Activated CD4-positive, alpha-beta memory T cell treated with anti-CD3 and anti-CD28 coated beads, Interleukin-2, amount 10 ng/mL, durations not matched to agents 7 days and 5 days (primary cell): ENCODE measurements around the gene ESRRA. TPM values are rescaled to one million over a fixed set of nuclear protein-coding genes. Genes with fewer than 3 reads are reported as not detected.
A peak's percentile ranks its signal among the peaks of the same experiment; 100 is the strongest.

Experiments used
- CTCF ChIA-PET: fragments of 350-600 bp; sonication (Branson Sonifier 250); formaldehyde crosslinking; loops from one replicate; lab custom pipeline; 2021; ENCODE audit warnings: antibody characterized with exemption, inconsistent platforms; lab: Charles Lee
- POLR2A ChIA-PET: fragments of 350-600 bp; sonication (Branson Sonifier 250); formaldehyde crosslinking; loops from one replicate; lab custom pipeline; 2021; ENCODE audit warnings: antibody characterized with exemption; lab: Charles Lee
- DNase-seq: peaks from one replicate; pipeline ENCODE4 v3.0.0-alpha.2; 2020
- H3K27ac Mint-ChIP-seq: one replicate; pipeline ENCODE4 v1.8.0; 2021; ENCODE audit warnings: mild to moderate bottlenecking, mixed read lengths
- H3K27me3 Mint-ChIP-seq: one replicate; pipeline ENCODE4 v1.8.0; 2021; ENCODE audit warnings: mixed read lengths
- H3K36me3 Mint-ChIP-seq: one replicate; pipeline ENCODE4 v1.8.0; 2021; ENCODE audit warnings: low read depth, mixed read lengths
- H3K4me1 Mint-ChIP-seq: one replicate; pipeline ENCODE4 v1.8.0; 2021; ENCODE audit warnings: mixed read lengths
- H3K4me3 Mint-ChIP-seq: one replicate; pipeline ENCODE4 v1.8.0; 2021; ENCODE audit warnings: mild to moderate bottlenecking, mixed read lengths
- H3K9me3 Mint-ChIP-seq: one replicate; pipeline ENCODE4 v1.8.0; 2021; ENCODE audit warnings: mixed read lengths
- total RNA-seq, 2 experiments: library from RNA; stranded (reverse); gene quantifications; one replicate each; pipeline ENCODE4 v1.2.3, GENCODE V29; 2021

Gene ESRRA
- total RNA-seq, 2 experiments from 2014 or later: 38.5 to 42.2 TPM

DNA sequence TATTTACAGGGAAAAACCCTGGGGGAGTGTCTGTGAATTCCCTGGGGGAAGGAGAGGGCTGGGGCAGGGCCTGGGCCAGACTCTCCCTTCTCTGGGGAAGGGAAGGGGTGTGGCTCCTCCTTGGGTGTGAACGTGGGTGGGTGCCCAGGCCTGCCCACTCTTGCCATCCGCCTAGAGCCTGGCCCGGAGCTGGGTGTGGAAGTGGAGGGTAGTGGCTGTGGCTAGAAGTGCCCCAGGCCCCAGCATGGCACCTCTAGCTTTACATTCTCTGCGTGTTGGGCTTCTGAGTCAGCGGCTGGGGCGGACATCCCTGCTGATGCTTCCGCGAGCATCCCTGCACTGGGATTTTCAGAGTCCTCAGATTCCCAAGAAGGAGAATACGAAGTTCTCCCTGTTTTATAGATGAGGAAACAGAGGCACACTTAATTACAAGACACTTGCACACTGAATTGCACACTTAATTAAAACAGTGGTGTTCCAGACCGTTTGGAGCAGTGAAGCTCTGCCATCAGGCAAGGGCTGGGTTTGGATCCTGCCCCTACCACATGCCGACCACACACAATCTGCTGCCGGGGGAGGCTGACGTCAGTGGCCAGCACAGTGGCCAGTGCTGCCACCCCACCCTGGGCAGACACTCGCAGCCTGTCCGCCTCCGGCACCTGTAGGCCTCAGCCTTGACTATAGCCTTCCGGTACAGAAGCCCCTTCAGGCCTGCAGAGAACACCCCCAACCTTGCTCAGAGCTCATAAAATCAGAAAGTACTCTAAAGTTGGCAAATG lies 28.5 kb upstream of the ESRRA start:
- no peaks in the 10 kb centered on the region for H3K9me3 Mint-ChIP-seq
- H3K4me3 Mint-ChIP-seq: no peak overlapping the region
- peaks cover 19% of the 10 kb centered on the region for H3K4me1 Mint-ChIP-seq
- H3K27ac Mint-ChIP-seq: no peak overlapping the region
- ChIA-PET CTCF (interaction anchor here (0.8 to 1.0 kb wide), 3 partner anchors 8 to 28 kb away, joined by 3 to 4 read pairs (median 3); no protein-coding TSS in a partner anchor), POLR2A (interaction anchor here (1.4 to 2.3 kb wide), 2 partner anchors 8 to 13 kb away, joined by 6 to 8 read pairs; partner anchors contain the start of genes BAD and GPR137)
- DNase-seq: no peak
- no peaks in the 10 kb centered on the region for H3K27me3 Mint-ChIP-seq
- peaks cover 20% of the 10 kb centered on the region for H3K36me3 Mint-ChIP-seq

DNA sequence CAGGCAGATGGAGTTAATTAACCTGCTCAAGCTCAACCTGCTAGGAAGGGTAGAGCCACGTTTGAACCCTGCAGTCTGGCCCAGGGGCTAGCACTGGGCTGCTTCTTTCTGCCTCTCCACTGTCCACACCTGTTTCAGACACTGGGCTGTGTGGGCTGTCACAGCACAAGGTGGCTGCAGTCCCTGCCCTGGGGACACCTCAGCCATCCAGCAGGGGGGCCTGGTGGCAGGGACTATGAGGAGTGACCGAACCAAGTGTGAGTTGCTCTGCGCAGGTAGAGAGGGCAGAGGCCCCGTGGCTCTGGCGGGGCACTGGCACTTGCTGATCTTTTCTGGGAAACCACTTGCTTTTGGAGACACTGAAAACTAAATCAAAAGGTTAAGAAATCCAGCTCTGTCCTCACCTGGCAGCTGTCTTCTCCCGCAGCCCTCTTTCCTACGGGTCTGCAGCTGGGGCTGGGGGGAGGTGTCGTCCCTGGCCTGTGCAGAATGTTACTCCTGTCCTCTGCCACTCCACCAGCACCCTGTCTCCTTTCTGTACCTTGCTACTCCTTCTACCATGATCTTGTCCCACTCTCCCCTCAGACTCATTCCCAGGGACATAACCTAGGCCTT lies 26.6 kb upstream of the ESRRA start:
- Mint-ChIP-seq H3K27me3 (no peaks in the 10 kb centered on the region), H3K4me3 (no peak overlapping the region), H3K36me3 (peaks cover 21% of the 10 kb centered on the region), H3K9me3 (no peaks in the 10 kb centered on the region), H3K27ac (no peak overlapping the region), H3K4me1 (peaks cover 23% of the 10 kb centered on the region)
- ChIA-PET POLR2A (interaction anchor here (11.0 kb wide), 1 partner anchor 9 kb away, joined by 161 read pairs; no protein-coding TSS in a partner anchor), CTCF (interaction anchor here (2.0 kb wide), 1 partner anchor 22 kb away, joined by 8 read pairs; no protein-coding TSS in a partner anchor)
- DNase-seq: no peak

GRCh38 chr11:64281957-64282770 lies 23.2 kb upstream of the ESRRA start:
- no peaks in the 10 kb centered on the region for H3K27me3 Mint-ChIP-seq
- peaks cover 16% of the 10 kb centered on the region for H3K36me3 Mint-ChIP-seq
- H3K9me3 Mint-ChIP-seq: no peaks in the 10 kb centered on the region
- POLR2A ChIA-PET: interaction anchor here (5.7 to 11.0 kb wide), 2 partner anchors 12 to 22 kb away, joined by 41 to 161 read pairs; partner anchors contain the start of gene ESRRA
- peaks cover 33% of the 10 kb centered on the region for H3K4me1 Mint-ChIP-seq
- no peak for DNase-seq
- H3K4me3 Mint-ChIP-seq: no peak overlapping the region
- no peak overlapping the region for H3K27ac Mint-ChIP-seq
- CTCF ChIA-PET: interaction anchor here (4.4 to 4.7 kb wide), 2 partner anchors 11 to 76 kb away, joined by 27 to 36 read pairs; partner anchors contain the start of gene FERMT3

- Mint-ChIP-seq H3K27me3 (no peaks in the 10 kb centered on the region), H3K4me1 (peaks cover 33% of the 10 kb centered on the region), H3K9me3 (no peaks in the 10 kb centered on the region), H3K4me3 (peak overlapping the region; percentile 83), H3K36me3 (peaks cover 16% of the 10 kb centered on the region), H3K27ac (peak overlapping the region; percentile 4)
- DNase-seq: no peak
- CTCF ChIA-PET: interaction anchor here (3.0 to 4.7 kb wide), 3 partner anchors 12 to 77 kb away, joined by 27 to 42 read pairs (median 36); partner anchors contain the start of genes CATSPERZ and FERMT3
- POLR2A ChIA-PET: interaction anchor here (1.6 to 11.0 kb wide), 5 partner anchors 13 to 76 kb away, joined by 3 to 161 read pairs (median 23); partner anchors contain the start of genes ESRRA, FERMT3 and PPP1R14B
These were observed 22.2 kb upstream of the ESRRA start for GRCh38 chr11:64283092-64283491.

GRCh38 chr11:64284048-64284961 lies 21.0 kb upstream of the ESRRA start, which contains the start of gene BAD:
TSS of gene BAD (minus strand) at chr11:64284665. CDS start at chr11:64284368, 297 bp downstream.
- Mint-ChIP-seq H3K4me1 (peaks cover 28% of the 10 kb centered on the region), H3K27me3 (no peaks in the 10 kb centered on the region), H3K4me3 (peak within 1 kb of the TSS; percentile 83), H3K9me3 (no peaks in the 10 kb centered on the region), H3K36me3 (peaks cover 10% of the 10 kb centered on the region), H3K27ac (peak within 1 kb of the TSS; percentile 82)
- ChIA-PET CTCF (interaction anchor here (1.2 to 4.7 kb wide), 5 partner anchors 13 to 78 kb away, joined by 5 to 42 read pairs (median 27); partner anchors contain the start of genes CATSPERZ, FERMT3, PRDX5 and TRMT112), POLR2A (interaction anchor here (1.0 to 11.0 kb wide), 14 partner anchors 8 to 99 kb away, joined by 3 to 161 read pairs (median 8); partner anchors contain the start of genes CATSPERZ, ESRRA, FERMT3 and FKBP2)
- DNase-seq: peak; percentile 95

DNA sequence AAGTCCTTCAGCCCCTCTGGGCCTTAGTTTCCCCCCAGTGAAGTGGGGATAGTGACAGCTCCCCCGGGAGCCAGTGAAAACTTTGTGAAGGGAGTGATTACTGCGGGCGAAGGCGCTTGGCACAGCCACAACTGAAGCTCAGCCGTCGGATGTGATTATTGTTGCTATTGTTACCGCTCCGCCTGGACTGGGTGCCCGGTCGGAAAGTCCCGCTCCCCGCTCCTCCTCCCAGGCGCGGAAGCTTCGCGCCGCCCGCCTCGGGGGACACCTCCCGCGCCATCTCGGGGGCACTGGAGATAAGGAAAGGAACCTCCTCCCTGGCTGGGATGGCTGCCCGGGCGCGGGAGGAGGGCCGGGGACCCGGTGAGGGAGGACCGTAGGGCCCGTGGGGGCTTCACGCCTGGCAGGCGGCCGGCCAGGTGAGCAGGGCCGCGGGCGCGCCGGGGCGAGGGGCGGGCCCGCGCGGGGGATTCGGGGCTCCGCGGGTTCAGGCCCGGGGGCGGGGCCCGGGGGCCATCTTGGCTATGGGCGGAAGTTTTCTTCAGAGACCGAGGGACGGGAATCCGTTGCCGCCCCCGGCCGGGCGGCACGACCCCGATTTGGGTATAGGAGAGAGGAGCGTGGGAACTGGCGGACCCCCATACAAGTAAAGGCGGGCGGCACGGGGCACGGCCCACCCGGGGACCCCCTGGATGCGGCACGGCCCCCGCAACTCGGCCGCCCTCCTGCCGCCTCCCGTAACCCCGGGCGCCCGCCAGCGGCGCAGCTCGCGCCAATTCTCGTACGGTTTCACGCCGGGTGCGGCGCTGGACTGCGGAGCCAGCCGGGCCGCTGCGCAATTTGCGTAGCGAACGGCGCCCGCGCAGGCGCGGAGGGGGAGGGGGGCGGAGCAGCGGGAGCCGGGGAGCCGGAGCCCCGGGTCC lies 20.1 kb upstream of the ESRRA start, which contains the start of gene GPR137:
Gene GPR137, plus strand, starts transcription at position 887 of the 923 bp plus-strand sequence. CDS start 677 bp downstream, outside the sequence.
- Mint-ChIP-seq H3K27ac (peak within 1 kb of the TSS; percentile 82), H3K27me3 (peaks cover 2% of the 10 kb centered on the region), H3K36me3 (peaks cover 10% of the 10 kb centered on the region), H3K4me3 (peak within 1 kb of the TSS; percentile 83), H3K9me3 (no peaks in the 10 kb centered on the region), H3K4me1 (peaks cover 28% of the 10 kb centered on the region)
- ChIA-PET CTCF (interaction anchor here (0.7 to 4.7 kb wide), 7 partner anchors 14 to 79 kb away, joined by 3 to 42 read pairs (median 5); partner anchors contain the start of genes CATSPERZ, FERMT3, FKBP2 and PRDX5), POLR2A (interaction anchor here (1.0 to 11.0 kb wide), 13 partner anchors 9 to 100 kb away, joined by 3 to 161 read pairs (median 8); partner anchors contain the start of genes CATSPERZ, ESRRA, FERMT3 and FKBP2)
- DNase-seq: peak; percentile 90

GRCh38 chr11:64285885-64286800 lies 19.2 kb upstream of the ESRRA start:
- no peaks in the 10 kb centered on the region for H3K9me3 Mint-ChIP-seq
- DNase-seq: peak; percentile 53
- H3K4me1 Mint-ChIP-seq: peaks cover 32% of the 10 kb centered on the region
- POLR2A ChIA-PET: interaction anchor here (1.6 to 11.0 kb wide), 8 partner anchors 10 to 101 kb away, joined by 3 to 161 read pairs (median 13); partner anchors contain the start of genes CATSPERZ, ESRRA, FERMT3 and STIP1
- H3K27me3 Mint-ChIP-seq: peaks cover 11% of the 10 kb centered on the region
- peak overlapping the region; percentile 70 for H3K27ac Mint-ChIP-seq
- peaks cover 14% of the 10 kb centered on the region for H3K36me3 Mint-ChIP-seq
- peak overlapping the region; percentile 79 for H3K4me3 Mint-ChIP-seq
- CTCF ChIA-PET: interaction anchor here (0.7 to 4.7 kb wide), 7 partner anchors 15 to 83 kb away, joined by 3 to 42 read pairs (median 4); partner anchors contain the start of genes CATSPERZ, FERMT3 and FKBP2

DNA sequence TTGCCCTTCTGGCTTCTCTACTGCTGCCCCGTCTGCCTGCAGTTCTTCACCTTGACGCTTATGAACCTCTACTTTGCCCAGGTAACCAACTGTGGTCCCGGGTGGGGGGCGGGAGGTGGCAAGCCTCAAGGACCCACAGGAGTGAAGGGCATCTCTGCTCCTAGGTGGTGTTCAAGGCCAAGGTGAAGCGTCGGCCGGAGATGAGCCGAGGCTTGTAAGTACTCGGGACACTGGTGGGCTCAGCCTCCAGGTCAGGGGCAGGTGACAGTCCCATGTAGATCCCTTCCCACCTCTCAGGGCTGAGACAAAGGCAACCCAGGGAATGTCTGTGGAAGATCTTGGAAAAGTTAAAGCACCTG lies 18.5 kb upstream of the ESRRA start:
- Mint-ChIP-seq H3K27me3 (peaks cover 11% of the 10 kb centered on the region), H3K36me3 (peaks cover 10% of the 10 kb centered on the region), H3K27ac (peak overlapping the region; percentile 70), H3K9me3 (no peaks in the 10 kb centered on the region), H3K4me3 (peak overlapping the region; percentile 79), H3K4me1 (peaks cover 28% of the 10 kb centered on the region)
- POLR2A ChIA-PET: interaction anchor here (1.6 to 11.0 kb wide), 4 partner anchors 17 to 62 kb away, joined by 3 to 161 read pairs (median 24); partner anchors contain the start of gene ESRRA
- CTCF ChIA-PET: interaction anchor here (0.8 to 4.7 kb wide), 3 partner anchors 17 to 83 kb away, joined by 3 to 27 read pairs (median 4); partner anchors contain the start of gene FERMT3
- DNase-seq: no peak

- Mint-ChIP-seq H3K4me3 (no peak overlapping the region), H3K36me3 (peaks cover 6% of the 10 kb centered on the region), H3K9me3 (no peaks in the 10 kb centered on the region), H3K27ac (no peak overlapping the region), H3K27me3 (peaks cover 14% of the 10 kb centered on the region), H3K4me1 (peaks cover 27% of the 10 kb centered on the region)
- no peak for DNase-seq
- ChIA-PET CTCF (interaction anchor here (1.7 to 2.2 kb wide), 3 partner anchors 14 to 17 kb away, joined by 4 to 8 read pairs (median 6); no protein-coding TSS in a partner anchor), POLR2A (interaction anchor here (1.6 to 11.0 kb wide), 2 partner anchors 18 to 24 kb away, joined by 3 to 161 read pairs; no protein-coding TSS in a partner anchor)
These were observed 17.5 kb upstream of the ESRRA start for GRCh38 chr11:64287676-64288352.
